T-helper 9 cell (primary cell): ENCODE measurements around the gene SNAP91.
"Not testable (repeated sequence)": the region's sequence is repeated elsewhere in the genome, so short reads cannot be mapped to it uniquely, and the experiment has no call there.

Source experiments
- DNase-seq: peaks from one replicate; pipeline ENCODE4 v3.0.0-alpha.2; 2020
- total RNA-seq, 2 donors: gene quantifications; one replicate each; lab custom pipeline; 2026; lab: John Stamatoyannopoulos, UW

SNAP91 gene, protein sequence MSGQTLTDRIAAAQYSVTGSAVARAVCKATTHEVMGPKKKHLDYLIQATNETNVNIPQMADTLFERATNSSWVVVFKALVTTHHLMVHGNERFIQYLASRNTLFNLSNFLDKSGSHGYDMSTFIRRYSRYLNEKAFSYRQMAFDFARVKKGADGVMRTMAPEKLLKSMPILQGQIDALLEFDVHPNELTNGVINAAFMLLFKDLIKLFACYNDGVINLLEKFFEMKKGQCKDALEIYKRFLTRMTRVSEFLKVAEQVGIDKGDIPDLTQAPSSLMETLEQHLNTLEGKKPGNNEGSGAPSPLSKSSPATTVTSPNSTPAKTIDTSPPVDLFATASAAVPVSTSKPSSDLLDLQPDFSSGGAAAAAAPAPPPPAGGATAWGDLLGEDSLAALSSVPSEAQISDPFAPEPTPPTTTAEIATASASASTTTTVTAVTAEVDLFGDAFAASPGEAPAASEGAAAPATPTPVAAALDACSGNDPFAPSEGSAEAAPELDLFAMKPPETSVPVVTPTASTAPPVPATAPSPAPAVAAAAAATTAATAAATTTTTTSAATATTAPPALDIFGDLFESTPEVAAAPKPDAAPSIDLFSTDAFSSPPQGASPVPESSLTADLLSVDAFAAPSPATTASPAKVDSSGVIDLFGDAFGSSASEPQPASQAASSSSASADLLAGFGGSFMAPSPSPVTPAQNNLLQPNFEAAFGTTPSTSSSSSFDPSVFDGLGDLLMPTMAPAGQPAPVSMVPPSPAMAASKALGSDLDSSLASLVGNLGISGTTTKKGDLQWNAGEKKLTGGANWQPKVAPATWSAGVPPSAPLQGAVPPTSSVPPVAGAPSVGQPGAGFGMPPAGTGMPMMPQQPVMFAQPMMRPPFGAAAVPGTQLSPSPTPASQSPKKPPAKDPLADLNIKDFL
- total RNA-seq = 0 reads per million in 2 donors

DNA sequence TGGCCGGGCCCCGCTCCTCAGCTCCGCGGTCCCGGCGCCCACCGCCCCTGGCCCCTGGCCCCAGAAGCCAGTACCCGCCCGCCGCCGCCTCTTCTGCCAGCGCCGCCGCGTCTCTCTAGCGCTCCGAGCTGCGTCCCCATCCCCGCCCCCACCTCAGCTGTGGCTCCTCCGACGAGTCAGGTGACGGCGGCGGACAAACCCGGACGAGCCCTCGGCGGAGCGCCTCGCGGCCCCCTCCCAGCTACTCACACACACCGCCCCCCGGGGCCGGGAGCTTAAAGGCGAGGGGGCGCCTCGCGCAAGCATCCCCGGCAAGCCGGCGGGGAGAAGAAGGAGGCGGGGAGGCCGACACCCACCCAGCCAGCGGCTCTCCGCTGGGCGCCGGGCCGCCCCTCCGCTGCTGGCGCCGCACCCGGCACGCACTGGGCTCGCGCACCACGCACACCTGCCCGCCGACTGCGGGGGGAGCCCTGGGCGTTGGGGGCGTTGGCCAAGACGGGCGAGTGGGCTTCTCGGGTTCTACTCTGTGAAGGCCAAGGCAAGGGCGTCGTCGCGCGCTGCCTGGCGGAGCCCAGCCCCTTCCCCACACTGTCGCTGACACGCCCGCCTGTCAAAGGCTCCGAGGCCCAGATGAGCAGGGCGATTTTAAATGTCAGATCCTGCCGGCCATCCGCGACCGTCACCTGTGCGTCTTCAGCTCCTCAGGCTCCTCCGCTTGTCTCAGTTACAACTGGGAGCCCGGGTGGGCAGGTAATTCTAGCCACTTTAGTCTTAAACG, at the start of gene SNAP91:
SNAP91 (minus strand) TSS at position 132 of the 778 bp plus-strand sequence. CDS start 1,174 bp downstream, outside the sequence.
- DNase-seq = no peak

DNA sequence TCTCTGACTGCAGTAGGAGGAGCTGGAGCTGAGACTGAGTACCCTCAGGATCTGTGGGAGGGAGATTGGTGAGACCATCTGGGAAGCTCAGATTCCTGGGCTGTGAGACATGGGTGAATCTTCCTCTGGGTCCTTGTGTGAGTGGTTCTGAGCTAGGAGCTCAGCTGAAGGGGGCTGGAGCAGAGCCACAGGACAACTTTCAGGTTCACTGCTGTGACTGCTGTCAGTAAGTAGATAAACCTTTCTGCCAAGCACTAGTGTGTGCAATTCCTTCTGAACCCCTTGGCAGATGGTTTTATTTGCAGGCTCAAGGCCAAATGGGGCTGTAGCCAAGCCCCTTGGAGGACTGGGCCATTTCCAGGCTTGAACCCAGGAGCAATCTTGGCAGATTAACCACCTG, 49.6 kb upstream of the SNAP91 start:
- DNase-seq = no peak

DNA sequence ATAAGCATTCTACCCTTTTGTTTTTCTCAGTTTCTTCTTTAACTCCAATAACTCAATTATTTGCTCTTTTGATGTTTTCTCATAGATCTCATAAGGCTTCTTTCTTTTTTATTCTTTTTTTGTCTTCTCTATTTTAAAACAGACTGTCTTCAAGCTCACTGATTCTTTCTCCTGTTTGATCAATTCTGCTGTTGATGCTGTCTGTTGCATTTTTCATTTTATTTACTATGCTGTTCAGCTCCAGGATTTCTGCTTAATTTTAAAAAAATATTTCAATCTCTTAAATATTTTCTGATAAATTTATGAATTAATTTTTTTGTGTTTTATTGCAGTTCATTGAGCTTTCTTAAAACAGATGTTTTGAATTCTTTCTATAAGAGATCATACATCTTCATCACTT, 48.1 kb upstream of the SNAP91 start:
- no peak for DNase-seq

DNA sequence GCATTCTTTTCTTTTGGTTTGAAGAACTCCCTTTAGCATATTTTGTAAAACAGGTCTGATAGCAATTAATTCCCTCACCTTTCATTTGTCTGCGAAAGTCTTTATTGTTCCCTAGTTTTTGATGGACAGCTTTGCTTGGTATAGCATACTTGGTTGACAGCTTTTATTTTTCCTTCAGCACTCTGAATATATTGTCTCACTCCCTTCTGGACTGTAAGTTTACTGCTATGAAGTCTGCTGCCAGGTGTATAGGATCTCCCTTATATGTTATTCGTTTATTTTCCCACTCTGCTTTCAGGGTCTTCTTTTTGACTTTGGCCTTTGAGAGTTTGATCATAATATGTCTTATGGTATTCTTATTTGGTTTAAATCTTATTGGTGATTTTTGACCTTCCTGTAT, 47.7 kb upstream of the SNAP91 start:
- no peak for DNase-seq

DNA sequence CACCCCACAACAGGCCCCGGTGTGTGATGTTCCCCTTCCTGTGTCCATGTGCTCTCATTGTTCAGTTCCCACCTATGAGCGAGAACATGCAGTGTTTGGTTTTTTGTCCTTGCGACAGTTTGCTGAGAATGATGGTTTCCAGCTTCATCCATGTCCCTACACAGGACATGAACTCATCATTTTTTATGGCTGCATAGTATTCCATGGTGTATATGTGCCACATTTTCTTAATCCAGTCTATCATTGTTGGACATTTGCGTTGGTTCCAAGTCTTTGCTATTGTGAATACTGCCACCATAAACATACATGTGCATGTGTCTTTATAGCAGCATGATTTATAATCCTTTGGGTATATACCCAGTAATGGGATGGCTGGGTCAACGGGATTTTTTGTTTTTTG, 43.5 kb upstream of the SNAP91 start:
- DNase-seq = not testable (repeated sequence)

DNA sequence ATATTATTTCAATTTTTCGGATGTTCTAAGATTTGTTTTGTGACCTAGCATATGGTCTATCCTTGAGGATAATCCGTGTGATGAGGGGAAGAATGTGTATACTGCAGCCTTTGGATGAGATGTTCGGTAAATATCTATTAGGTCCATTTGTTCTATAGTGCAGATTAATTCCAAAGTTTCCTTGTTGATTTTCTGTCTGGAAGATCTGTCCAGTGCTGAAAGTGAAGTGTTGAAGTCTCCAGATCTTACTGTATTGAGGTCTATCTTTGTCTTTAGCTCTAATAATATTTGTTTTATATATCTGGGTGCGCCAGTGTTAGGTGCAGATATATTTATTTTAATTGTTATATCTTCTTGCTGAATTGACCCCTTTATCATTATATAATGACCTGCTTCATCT, 32.2 kb upstream of the SNAP91 start:
- no peak for DNase-seq

DNA sequence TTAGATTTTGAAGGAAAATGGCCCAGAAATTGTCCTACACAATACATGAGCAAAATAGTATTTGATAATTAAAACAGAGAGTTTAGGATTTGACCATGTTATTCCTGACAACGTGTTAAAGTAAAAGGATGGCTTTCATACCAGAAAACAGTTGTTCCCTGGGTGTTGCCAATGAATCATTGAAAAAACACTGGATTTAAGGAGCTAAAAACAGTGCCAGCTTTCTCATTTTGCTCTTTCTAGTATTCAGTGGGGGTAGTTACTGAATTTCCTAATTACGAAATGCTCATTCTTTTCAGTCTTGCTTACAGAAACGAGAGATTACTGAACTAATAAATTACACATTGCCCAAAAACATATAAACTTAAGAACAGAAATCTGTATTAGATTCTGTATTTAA, 26.6 kb upstream of the SNAP91 start:
- no peak for DNase-seq

DNA sequence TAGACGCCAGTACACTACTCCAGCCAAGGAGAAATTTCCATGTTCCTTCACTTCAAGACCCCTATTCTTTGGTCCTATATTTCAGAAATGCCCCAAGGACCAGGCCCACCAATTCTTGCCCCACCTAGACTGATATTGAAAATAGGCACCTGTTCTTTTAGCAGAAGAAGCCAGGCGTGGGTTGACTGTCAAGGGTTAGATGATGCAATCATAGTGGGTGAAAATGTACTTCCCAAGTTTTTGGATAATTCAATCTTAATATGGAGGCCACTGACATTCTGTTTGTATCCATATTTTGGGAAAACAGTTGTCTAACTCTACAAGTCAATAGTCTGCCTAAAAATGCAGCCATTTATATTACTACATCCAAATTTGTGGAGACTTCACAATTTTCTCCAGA, 21.0 kb upstream of the SNAP91 start:
- no peak for DNase-seq

DNA sequence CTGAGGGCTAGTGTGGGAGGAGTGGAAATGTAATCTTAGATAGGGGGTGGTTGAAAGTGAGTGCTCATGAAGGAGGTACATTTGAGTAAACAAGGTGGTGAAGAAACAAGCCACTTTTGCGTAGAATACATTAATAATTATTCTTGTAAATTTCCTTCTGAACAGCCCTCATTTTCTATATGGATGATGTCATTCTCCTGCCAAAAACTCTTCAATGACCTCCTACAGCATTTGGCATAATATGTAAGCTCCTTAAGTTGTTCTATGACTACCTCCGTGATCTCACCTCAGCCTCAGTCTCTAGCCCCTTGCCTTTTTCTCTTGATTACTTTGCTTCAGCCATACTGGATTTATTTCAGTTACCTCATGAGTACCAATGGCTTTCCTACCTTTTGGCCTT, 14.0 kb upstream of the SNAP91 start:
- DNase-seq = no peak

DNA sequence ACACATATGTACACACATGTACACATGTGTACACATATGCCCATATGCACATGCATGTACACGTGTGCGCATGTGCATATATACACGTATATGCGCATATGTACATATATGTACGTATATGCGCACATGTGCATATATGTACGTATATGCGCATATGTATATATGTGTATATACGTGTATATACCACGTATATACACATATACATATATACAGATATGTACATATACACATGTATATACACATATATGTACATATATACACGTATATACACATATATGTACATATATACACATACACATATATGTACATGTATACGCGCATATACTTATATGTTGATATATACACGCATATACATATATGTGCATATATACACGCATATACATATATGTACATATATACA, 8.9 kb upstream of the SNAP91 start:
- DNase-seq = no peak

DNA sequence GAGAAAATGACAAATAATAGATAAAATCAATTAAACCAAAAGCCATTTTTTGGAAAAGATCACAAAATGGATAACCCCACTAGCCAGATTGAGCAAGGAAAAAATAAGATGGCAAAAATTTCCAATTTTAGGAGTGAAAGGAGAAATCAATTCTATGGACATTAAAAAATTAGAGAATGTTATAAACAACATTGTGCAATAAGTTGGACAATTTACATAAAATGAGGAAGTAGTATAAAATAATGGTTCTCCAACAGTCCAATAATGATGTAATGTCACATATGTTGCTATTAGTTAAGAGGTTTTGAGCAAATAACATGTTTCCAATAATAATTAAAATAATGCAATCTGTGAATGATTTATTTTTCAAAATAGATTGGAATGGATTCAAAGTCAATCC, 3.1 kb upstream of the SNAP91 start:
- DNase-seq = no peak

DNA sequence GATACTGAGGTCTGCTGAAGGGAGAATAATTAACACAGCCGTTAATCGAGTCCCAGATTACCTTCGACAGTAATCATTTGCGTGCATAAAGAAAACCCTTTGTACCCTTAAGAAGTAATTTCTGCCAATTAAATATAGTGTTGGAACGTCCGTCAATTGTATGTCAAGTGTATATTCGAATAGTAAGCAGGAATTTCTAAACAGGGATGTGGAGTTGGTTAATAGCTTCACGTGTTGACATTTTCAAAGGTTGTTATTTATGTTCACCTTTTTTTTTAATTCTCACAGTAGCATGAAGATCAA, 798 bp upstream of the SNAP91 start:
- no peak for DNase-seq

DNA sequence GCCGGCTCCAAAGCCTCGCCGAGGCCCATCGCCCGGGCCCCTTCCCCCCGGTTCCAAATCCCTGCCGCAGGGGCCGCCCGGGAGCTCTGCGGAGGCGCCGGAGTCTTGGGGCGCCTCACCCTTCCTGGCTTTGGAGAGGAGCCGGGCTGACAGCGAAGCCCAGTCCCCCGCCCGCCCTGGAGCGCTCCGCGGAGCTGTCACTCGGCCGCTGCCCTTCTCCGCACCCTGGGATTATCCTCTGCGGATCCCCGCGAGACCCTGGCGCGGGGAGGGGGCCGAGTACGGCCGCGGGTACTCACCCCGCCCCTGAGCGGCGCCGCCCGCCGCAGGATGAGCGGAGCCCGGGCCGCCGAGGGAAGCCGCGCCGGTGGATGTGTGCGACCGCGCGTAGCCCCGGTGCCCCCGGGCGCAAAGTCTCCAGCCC, 343 bp downstream of the SNAP91 start:
- DNase-seq = no peak

DNA sequence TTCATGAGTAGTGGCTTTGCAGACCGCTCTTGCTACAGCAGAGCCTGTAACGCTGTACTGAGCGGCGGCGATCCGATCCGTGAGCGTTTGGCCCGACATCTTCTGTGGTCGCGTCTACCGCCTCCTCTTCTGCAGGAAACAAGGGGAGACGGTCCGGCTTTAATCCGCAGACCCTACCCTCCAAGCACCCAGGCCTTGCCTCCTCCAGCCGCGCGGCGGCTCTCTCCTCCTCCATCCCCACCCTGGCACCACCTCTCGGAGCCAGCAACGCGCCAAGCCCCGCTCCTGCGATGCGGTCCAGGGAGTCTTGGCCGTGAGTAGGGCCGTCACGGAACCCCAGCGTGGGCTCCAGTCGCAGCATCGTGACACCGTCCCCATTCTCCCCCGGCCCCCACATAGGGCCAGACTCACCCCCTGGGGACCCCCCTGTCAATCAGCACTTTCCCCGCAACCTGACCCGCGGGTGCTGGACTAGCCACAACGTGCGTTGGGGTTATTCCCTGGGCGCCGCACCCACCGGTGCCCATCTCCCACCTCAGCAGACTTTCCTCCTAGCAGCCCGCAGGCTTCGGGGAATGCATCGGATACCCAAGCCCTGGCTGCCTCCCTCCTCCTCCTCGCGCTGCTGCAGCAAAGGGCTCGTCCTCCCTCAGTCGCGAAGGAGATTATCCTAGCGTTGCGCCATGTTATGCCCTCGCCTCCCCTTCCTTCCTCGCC, 914 bp downstream of the SNAP91 start:
- no peak for DNase-seq

DNA sequence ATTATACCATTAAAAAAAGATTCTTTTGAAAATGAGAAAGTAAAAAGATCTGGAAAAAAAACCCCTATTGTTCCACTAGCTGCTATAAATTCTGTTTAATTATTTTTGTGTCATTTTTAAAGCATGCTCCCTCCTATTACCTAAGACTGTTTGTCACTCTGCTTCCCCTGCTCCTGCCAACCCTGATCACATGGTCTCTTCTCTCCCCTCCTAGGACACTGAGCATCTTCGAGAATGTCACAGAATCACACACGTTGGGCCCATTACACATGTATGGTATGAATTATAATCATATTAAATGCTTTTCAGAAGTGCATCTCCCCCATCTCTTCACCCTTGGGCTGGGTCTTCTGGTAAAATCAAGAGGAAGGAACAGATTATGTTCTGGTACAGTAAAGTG, 6.2 kb downstream of the SNAP91 start:
- DNase-seq = no peak

DNA sequence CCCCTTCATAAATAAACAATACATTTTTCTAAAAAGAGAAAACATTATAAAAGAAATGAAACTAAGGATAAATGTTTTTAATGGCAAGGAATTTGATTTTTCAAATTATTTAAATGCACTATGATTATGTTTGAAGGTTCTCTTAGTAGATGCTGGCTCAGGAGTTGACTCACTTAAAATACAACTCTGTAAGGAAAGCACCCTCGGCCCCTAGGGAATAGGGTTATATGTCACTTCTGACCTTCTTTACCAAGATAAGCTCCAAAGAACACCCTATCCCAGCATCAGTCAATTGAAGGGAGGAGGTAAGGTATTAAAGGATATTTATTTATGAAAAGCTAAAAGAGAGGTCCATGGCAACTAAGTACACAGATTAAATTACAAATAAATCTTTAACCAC, 6.8 kb downstream of the SNAP91 start:
- no peak for DNase-seq

DNA sequence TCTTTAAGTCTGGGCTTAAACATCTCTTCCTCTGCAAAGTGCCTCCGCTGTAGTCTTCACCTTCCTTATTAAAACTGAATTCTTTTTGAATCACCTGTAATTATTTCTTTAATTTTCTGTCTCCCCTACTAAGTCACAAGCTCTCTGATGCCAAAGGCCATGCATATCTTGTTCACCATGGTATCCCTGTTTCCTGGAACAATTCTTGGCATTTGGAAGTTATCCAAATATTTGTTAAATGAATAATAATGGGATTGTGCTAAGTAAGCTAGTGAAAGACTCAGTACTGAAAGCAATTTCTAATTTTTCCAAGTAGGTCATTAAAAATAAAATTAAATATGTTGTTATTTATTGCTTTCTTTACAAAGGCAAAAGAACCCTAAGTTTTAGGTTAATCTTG, 12.2 kb downstream of the SNAP91 start:
- DNase-seq = no peak

DNA sequence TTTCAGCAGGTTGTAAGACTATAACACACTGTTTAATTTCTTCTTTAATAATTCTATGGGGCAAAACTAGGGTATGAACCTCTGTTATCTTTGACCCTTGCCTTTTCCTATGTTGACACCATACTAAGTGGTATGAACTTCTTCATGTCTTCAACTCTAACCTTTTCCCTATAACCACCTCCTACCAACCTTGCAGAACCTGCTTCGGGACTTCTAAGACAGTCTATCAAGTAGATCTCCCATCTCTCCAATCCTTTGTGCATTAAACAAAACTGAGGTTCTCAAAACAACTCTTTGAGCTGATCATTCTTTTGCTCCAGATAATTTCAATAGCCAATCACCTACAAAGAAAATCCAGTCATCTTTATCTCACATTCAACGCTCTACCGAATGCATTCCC, 23.4 kb downstream of the SNAP91 start:
- no peak for DNase-seq

DNA sequence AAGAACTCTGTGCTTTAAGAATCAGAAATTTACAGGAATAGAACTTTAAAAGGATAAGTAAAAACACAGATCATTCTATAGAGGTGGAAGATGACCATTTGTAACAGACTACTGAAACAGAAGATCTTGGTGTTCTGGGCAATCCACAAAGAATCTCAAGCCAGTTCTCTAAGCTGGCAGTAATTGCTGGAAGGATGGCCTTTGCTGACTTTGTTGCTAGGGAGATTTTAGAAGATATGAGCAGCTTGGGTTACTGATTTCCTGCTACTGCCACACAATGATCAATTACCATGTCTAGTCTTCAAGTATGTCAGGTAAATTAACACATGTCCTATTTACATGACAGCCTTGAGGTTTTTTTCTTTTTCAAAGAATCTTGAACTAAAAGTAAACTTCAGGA, 31.1 kb downstream of the SNAP91 start:
- DNase-seq = no peak

DNA sequence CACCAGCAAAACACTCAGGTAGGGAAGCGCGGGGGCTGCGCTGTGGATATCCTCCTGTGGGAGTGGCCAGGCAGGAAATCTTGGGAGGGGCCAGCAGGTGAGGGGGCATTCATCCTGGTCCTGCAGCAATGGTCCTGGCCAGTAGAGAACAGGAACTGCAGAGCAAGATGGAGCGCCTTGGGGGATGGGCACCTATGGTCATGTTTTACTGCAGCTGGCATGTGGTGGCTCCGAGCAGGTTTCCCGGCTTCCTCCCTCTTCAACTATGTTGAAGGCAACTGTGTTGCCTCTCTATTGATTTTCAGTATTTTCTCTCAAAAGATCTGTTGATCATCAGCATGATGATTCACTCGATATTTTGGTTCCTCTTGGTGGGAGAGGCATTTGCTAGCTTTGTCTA, 70.9 kb downstream of the SNAP91 start:
- no peak for DNase-seq

DNA sequence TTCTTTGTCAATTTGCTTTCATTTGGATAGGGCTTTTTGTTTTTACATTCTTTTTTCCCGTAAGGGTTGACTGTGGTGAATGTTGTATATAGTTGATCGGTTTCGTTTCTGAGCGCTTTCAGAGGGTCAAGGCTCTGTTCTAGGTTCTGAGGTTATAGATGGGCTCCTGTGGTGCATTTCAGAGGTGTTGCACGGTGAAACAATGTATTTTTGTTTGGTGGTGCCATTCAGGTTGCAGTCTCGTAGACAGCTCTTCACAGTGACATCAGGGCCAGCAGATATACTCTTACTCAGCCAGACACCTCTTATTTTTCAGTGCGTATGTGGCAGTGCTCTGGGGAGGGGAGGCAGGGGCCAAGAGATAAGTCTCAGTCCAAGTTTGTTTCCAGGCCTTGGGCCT, 72.1 kb downstream of the SNAP91 start:
- DNase-seq = no peak

DNA sequence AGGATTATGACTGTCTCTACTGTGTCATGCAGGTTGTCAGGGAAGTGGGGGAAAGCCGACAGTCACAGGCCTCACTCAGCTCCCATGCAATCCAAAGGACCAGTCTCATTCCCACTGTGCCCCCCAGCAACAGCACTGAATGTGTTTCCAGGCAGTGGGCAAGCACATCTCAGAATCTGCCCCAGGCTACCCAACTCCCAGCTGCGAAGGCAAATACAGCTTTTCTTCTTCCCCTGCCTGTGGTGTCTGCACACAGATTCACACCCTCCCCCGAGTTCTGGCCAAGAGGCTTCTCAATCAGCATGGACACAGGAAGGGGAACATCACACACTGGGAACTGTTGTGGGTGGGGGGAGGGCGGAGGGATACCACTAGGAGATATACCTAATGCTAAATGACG, 75.3 kb downstream of the SNAP91 start:
- no peak for DNase-seq

DNA sequence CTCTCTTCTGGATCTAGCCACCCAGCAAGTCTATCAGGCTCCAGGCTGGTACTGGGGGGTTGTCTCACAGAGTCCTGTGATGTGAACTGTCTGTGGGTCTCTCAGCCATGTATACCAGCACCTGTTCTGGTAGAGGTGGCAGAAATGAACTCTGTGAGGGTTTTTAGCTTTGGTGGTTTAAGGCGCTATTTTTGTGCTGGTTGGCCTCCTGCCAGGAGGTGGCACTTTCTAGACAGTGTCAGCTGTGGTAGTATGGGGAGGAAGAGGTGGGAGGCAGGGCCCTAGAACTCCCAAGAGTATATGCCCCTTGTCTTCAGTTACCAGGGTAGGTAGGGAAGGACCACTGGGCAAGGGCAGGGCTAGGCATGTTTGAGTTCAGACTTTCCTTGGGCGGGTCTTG, 75.8 kb downstream of the SNAP91 start:
- no peak for DNase-seq
